ENCODE data around the gene CYREN. TPM values are rescaled to one million over a fixed set of nuclear protein-coding genes. Genes with fewer than 3 reads are reported as not detected.
A peak's percentile ranks its signal among the peaks of the same experiment; 100 is the strongest.
"Not testable (repeated sequence)": the region's sequence is repeated elsewhere in the genome, so short reads cannot be mapped to it uniquely, and the experiment has no call there.

Gene CYREN
- total RNA-seq, 1 experiment from 2014 or later = 84.8 TPM

- in situ Hi-C loops (cut with HindIII; ENCODE audit: low pct_unique_long_range_greater_than_20kb, low sequenced_read_pairs) = no loop called here
- DNase-seq (ENCODE audit: low read depth, low spot score) = no peak
Measured at GRCh38 chr7:135183478-135183877, 13.0 kb upstream of the CYREN start.

DNA sequence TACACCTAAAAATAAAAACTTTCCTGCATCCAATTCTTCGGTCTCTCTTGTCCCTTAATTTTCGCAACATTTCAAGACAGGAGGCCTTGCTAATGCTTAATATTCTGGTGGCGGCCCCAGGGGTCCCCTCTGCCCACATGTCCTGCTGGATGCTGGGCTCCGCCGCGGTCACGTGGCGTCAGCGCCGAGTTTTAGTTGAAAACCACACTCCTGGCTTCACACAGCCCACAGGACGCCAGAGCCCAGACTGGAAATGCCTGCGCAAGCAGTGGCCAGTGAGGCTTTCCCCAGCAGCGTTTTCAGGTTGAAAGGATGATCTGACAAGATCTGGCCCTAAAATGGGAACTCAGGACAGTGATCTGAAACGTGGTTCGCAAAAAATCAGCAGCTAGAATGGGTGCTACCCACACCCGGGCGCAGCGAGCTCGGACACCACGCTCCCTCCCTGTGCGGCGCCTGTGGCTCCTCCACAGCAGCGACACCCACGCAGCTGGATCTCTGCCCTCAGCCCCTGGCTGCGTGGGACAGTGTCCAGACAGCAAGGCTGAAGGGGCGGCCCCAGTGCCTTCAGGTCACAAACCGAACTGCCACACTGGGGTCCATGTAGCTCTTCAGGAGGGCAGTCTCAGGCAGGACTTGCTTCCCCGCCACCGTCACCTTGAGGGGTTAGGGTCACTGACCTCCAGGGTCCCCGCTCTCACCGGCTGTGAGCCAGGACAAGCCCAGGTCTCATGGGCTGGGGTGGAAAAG is 11.6 kb upstream of the CYREN start:
- in situ Hi-C loops (cut with HindIII; ENCODE audit: low pct_unique_long_range_greater_than_20kb, low sequenced_read_pairs) = no loop called here

GRCh38 chr7:135181261-135181928 is 10.9 kb upstream of the CYREN start:
- DNase-seq (ENCODE audit: low read depth, low spot score) = no peak

More for the DNA sequence above, 11.6 kb upstream of the CYREN start:
- no peak for DNase-seq (ENCODE audit: low read depth, low spot score)

DNA sequence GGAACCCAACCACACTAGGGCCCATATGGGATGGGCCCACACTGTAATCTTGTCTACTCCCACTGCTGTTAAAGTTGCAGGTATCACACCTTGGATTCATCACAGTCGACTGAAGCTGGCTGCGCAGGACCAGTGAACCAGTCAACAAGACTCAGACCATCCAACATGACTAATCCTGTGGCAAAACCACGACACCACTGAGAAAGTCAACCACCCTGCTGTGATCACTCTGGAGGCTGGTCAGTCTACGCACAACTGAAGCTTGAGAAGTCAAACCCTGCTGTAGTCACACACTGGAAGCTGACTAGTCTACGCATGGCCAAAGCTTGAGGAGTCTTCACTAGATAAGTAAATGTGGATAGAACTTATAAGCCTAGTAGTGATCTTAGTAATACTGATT is 9.6 kb upstream of the CYREN start:
- in situ Hi-C loops (cut with HindIII; ENCODE audit: low pct_unique_long_range_greater_than_20kb, low sequenced_read_pairs) = no loop called here
- no peak for DNase-seq (ENCODE audit: low read depth, low spot score)

More at GRCh38 chr7:135181261-135181928, 10.9 kb upstream of the CYREN start:
- in situ Hi-C loops (cut with HindIII; ENCODE audit: low pct_unique_long_range_greater_than_20kb, low sequenced_read_pairs) = no loop called here

DNA sequence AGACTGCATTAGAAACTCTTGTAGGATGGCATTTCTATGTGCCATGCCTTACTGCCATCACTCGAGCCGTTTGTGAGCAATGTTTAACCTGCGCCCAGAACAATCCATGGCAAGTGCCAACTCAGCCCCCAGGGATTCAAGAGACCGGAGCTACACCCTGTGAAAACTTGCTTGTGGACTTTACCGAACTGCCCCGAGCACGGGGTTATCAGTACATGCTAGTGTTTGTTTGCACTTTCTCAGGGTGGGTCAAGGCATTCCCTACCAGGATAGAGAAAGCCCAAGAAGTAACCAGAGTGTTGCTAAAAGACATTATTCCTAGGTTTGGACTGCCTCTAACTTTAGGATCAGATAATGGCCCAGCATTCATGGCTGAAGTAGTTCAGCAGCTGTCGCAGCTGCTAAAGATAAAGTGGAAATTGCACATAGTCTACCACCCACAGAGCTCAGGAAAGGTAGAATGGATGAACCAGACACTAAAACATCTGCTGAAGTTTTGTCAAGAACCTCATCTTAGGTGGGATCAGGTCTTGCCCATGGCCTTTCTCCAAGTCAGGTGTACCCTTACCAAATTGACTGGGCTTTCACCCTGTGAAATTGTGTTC is 8.9 kb upstream of the CYREN start:
- no peak for DNase-seq (ENCODE audit: low read depth, low spot score)
- in situ Hi-C loops (cut with HindIII; ENCODE audit: low pct_unique_long_range_greater_than_20kb, low sequenced_read_pairs) = no loop called here

- DNase-seq (ENCODE audit: low read depth, low spot score) = no peak
- in situ Hi-C loops (cut with HindIII; ENCODE audit: low pct_unique_long_range_greater_than_20kb, low sequenced_read_pairs) = no loop called here
Measured at GRCh38 chr7:135178364-135178763, 7.9 kb upstream of the CYREN start.

DNA sequence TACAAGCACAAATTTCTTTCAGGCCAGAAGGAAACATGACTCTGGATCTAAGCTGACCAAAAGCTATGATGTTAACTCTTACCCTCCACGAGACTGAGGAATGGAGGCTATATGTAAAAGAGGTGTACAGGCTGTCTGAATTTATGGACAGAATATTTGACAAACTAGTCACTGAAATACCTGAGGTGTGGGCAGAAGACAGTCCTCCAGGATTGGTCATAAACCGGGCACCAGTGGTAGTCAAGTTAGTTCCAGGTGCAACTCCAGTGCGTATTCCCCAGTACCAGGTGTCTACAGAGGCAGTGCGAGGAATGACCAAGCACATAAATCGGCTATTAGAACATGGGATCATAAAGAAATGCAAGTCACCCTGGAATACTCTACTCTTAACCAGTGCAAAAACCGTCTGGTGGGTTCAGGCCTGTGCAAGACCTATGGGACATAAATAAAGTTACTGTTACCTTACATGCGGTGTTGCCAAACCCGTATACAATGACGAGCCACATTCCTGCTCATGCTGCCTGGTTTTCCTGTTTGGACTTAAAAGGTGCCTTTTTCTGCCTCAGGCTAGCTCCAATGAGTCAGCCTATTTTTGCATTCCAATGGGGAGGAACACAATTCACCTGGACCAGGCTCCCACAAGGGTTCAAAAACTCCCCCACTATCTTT is 6.7 kb upstream of the CYREN start:
- no peak for DNase-seq (ENCODE audit: low read depth, low spot score)
- in situ Hi-C loops (cut with HindIII; ENCODE audit: low pct_unique_long_range_greater_than_20kb, low sequenced_read_pairs) = no loop called here

GRCh38 chr7:135175931-135176330 is 5.4 kb upstream of the CYREN start:
- no peak for DNase-seq (ENCODE audit: low read depth, low spot score)
- in situ Hi-C loops (cut with HindIII; ENCODE audit: low pct_unique_long_range_greater_than_20kb, low sequenced_read_pairs) = no loop called here

DNA sequence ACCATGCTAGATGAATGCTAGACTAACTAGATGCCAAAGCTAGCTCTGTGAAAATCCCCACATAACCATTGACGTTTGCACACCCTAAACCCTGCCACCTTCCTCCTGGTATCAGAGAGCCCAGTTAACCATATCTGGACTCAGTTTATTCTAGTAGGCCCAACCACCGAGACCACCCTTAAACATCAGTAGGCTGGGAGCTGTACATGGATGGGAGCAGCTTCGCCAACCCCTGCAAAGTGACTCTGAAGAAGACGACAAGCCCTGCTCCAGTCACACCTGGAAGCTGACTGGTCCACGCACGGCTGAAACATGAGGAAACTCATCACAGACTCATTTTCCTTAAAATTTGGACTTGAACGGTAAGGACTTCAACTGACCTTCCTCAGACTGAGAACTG is 4.4 kb upstream of the CYREN start:
- in situ Hi-C loops (cut with HindIII; ENCODE audit: low pct_unique_long_range_greater_than_20kb, low sequenced_read_pairs) = no loop called here
- DNase-seq (ENCODE audit: low read depth, low spot score) = no peak

- DNase-seq (ENCODE audit: low read depth, low spot score); in situ Hi-C loops (cut with HindIII; ENCODE audit: low pct_unique_long_range_greater_than_20kb, low sequenced_read_pairs): not testable (repeated sequence)
Measured at GRCh38 chr7:135173916-135174315, 3.4 kb upstream of the CYREN start.

DNA sequence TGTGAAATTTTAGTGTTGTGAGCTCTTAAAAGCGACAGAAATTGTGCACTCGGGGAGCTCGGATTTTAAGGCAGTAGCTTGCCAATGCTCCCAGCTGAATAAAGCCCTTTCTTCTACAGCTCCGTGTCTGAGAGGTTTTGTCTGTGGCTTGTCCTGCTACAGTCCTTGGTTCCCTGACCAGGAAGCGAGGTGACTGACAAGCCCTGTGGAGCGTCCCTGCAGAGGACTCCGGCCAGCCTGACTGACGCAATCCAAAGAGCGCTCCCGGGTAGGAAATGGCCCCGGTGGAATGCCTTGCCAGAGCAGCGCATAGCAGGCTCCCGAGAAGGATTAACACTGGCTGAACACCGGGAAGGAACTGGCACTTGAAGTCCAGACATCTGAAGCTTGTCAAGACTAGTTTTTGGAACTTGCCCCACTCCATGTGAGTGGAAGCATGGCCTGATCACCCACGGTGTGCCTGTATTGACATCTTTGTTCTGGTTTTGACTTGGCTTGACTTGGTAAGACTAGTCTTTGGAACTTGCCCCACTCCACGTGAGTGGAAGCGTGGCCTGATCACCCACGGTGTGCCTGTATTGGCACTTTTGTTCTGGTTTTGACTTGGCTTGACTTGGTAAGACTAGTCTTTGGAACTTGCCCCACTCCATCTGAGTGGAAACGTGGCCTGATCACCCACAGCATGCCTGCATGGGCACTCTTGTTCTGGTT is 1.2 kb upstream of the CYREN start:
- DNase-seq (ENCODE audit: low read depth, low spot score) = peak; percentile 65
- in situ Hi-C loops (cut with HindIII; ENCODE audit: low pct_unique_long_range_greater_than_20kb, low sequenced_read_pairs) = not testable (repeated sequence)

DNA sequence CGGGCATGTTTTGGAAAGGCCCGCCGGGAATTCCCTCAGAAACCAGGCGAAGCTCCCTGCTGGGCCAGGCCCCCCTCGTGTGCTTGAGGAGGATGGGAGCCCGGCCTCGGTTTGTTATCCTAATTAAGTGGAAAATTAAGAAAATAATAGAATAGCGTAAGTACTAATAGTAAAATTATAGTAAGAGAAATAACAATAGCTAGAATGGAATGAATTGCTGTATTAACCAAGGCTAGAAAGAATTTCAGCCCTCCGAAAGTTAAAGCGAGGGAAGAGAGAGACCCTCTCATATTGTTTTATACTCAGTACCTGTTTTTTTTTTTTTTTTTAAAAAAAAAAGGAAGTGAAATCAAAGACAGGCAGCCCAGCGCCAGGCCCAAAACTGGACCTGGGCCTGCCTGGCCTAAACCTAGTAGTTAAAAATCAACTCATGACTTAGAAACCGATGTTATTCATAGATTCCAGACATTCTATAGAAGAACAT is 533 bp upstream of the CYREN start:
- in situ Hi-C loops (cut with HindIII; ENCODE audit: low pct_unique_long_range_greater_than_20kb, low sequenced_read_pairs); DNase-seq (ENCODE audit: low read depth, low spot score): not testable (repeated sequence)

DNA sequence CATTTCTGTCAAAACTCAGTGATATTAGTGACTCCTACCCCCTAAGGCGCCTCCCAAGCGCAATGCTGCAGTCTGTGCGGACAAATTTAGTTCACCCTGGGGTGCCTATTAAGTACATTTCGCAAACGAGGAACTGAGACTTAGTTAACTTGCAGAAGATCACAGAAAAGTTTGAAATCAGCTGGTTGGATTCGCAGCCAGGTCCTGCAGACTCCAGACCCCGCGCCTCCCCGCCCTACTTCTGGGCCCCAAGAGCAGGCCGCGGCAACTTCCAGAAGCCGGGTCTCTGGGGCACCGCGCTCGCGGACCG is 588 bp downstream of the CYREN start:
- no peak for DNase-seq (ENCODE audit: low read depth, low spot score)
- in situ Hi-C loops (cut with HindIII; ENCODE audit: low pct_unique_long_range_greater_than_20kb, low sequenced_read_pairs) = no loop called here

DNA sequence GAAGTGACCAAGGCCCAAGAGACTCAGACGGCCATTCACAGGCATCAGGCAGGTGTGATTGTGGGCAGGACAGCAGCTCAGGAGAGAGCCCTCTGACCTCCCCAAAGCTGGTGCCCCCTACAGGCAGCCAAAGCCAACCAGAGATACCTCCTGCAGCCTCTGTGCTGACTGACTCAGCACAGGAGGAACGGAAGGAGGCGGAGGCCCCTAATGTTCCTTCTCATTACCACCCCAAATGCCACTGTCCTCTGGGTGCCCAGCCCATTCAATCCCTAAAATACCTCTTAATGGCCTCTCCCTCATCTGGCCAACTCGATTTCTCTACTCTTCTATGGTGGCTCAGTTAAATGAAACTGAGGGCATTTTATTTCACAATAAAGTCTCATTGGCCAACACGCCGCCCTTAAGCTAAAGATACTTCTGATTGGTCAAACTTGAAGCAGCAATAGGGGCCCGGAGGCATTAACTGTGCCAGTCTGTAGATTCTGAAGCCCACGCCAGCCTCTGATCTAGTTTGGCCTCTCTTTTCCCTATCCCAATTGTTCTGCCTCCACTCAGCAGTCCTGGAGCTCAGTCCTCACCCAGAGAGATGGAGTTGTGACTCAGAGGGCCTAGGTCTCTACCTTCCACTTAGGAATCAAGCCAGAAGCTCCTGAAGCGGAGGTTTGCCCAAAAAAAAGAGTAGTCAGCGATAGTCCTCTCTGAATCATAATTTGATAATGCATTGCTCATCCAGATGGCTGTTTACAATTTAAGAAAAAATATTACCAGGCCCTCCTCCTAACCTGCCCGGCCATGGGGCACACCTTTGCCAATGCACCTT is 1.2 kb downstream of the CYREN start:
- peak; percentile 88 for DNase-seq (ENCODE audit: low read depth, low spot score)

GRCh38 chr7:135168489-135169140 is 1.9 kb downstream of the CYREN start:
- no peak for DNase-seq (ENCODE audit: low read depth, low spot score)
- in situ Hi-C loops (cut with HindIII; ENCODE audit: low pct_unique_long_range_greater_than_20kb, low sequenced_read_pairs) = no loop called here

More for the DNA sequence above, 1.2 kb downstream of the CYREN start:
- in situ Hi-C loops (cut with HindIII; ENCODE audit: low pct_unique_long_range_greater_than_20kb, low sequenced_read_pairs) = no loop called here

DNA sequence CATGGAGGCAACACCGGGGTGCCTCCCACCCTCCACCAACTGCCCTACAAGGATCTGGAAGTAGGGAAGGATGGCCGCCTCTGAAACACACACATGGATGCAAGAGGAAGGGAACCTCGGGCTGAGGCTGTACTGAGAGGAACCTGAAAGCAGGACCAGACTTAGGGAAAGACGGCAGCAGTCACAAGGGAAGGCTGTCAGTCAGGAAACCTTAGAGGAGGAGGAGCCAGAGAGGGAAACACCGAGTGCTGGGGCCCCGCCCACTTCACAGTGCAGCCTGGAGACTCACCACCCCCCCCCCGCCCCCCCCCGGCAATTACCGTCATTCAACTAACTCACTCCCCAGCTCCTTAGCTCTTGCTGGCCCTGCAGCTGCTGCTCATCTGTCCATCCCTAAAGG is 2.5 kb downstream of the CYREN start:
- peak; percentile 73 for DNase-seq (ENCODE audit: low read depth, low spot score)

More for the DNA sequence above, 2.5 kb downstream of the CYREN start:
- in situ Hi-C loops (cut with HindIII; ENCODE audit: low pct_unique_long_range_greater_than_20kb, low sequenced_read_pairs) = no loop called here

All from SK-MEL-5 (cell line).